GM08714 (cell line): ENCODE data around the gene FHOD3.

Experiments used
- H3K4me3 ChIP-seq: fragments of 200-500 bp; sonication (Bioruptor generic); 2 replicates; pipeline ENCODE4 v1.5.1; 2014; ENCODE audit warnings: mild to moderate bottlenecking, low read length, inconsistent platforms
- ZNF274 ChIP-seq: IDR thresholded peaks from 2 replicates; pipeline ENCODE4 v1.6.1; 2012; ENCODE audit warnings: mild to moderate bottlenecking, low read depth, low read length

The FHOD3 gene

GRCh38 chr18:36728345-36728744, 430.8 kb downstream of the FHOD3 start:
- no peak overlapping the region for H3K4me3 ChIP-seq
- TF ChIP-seq ZNF274 = no peak

- H3K4me3 ChIP-seq = no peak overlapping the region
- no peak for TF ChIP-seq ZNF274
These were observed 431.7 kb downstream of the FHOD3 start for GRCh38 chr18:36729197-36729596.

- H3K4me3 ChIP-seq = no peak overlapping the region
These were observed 434.8 kb downstream of the FHOD3 start for GRCh38 chr18:36732264-36732663.

GRCh38 chr18:36733150-36733549, 435.6 kb downstream of the FHOD3 start:
- no peak for TF ChIP-seq ZNF274
- H3K4me3 ChIP-seq = no peak overlapping the region

More at GRCh38 chr18:36732264-36732663, 434.8 kb downstream of the FHOD3 start:
- TF ChIP-seq ZNF274 = no peak

DNA sequence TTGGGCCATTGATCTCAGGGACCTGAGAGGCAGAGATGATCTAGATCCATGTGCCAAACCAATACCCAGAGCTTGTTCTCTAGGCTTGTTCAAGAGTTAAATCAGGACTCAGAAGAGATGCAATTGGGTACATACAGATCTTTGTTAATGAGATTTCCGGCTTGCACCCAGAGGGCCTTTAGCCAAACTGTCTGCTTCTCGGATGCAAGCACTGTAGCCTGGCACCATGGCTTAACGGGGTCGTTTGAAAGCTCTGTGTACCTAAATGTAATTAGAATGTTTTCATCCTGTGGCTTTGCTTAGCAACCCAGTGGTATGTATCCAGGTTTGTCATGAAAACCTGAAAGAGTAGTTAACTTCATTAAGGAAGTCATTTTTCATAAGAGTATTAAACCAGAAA, 437.1 kb downstream of the FHOD3 start:
- H3K4me3 ChIP-seq = no peak overlapping the region
- no peak for TF ChIP-seq ZNF274

- TF ChIP-seq ZNF274 = no peak
- H3K4me3 ChIP-seq = no peak overlapping the region
These were observed 437.6 kb downstream of the FHOD3 start for GRCh38 chr18:36735130-36735529.

DNA sequence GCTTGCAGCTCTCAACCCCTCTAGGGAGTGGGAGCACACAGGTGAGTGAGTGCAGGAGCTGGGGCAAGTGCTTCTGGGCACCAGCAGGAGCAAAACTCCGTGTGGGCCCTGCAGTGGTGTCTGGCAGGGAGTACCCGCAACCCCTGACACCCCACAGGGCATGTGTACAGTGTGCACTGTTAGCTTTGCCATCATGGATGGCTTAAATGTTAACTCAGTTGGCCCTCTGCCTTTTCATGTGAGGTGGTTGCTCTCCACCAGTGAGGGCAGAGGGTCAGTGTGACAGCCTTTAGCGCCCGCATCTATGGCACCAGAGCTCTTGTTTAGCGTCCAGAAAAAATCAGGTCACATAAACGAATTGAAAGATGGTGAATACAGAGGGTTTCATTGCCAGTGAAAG, 438.6 kb downstream of the FHOD3 start:
- H3K4me3 ChIP-seq = no peak overlapping the region
- TF ChIP-seq ZNF274 = no peak

DNA sequence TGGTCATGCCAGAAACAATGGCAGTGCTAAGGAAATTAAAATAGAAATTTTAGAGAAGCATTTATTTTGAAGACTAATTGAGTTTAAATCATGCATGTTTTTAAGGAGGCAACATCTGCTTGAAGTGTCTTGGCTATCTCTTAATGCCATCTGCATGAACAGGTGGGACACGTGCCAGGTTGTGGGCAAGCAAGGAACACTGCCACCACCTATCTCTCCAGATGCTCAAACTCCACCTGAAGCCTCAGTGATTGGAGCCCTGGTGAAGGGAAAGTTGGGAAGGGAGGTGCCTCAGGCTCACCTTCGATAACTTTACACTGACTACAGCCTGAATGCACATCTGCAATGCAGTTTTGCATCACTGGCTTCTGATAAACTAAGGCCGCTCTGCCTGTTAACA, 439.8 kb downstream of the FHOD3 start:
- no peak for TF ChIP-seq ZNF274
- no peak overlapping the region for H3K4me3 ChIP-seq

DNA sequence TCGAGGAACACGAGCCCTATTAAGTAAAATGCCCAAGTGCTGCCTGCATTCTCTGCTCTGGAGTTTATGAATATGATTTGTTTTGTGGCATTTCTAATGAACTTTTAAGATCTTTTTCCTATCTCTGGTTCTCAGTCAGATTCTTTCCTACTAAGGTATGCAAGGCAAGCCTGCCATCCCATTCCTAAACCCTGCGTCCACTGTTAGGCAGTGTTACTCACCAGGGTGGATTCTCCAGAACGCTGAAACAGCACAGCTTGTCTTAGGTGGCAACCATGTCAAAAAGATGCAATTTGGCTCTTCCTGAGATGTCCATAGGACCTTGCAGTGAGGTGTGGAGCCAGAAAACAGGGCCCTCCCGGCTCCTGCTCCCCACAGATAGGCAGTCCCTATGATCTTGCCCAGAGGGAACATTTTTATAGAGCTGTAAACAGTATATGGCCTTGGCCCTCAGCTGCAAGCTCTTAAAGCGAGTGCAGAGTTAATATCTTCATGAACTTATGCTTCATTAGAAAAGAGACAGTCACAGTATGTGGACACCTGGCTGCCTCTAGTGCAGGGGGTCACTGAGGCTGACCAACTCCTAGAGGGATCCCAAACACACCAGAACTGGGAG, 446.9 kb downstream of the FHOD3 start:
- TF ChIP-seq ZNF274 = no peak
- H3K4me3 ChIP-seq = no peak overlapping the region

DNA sequence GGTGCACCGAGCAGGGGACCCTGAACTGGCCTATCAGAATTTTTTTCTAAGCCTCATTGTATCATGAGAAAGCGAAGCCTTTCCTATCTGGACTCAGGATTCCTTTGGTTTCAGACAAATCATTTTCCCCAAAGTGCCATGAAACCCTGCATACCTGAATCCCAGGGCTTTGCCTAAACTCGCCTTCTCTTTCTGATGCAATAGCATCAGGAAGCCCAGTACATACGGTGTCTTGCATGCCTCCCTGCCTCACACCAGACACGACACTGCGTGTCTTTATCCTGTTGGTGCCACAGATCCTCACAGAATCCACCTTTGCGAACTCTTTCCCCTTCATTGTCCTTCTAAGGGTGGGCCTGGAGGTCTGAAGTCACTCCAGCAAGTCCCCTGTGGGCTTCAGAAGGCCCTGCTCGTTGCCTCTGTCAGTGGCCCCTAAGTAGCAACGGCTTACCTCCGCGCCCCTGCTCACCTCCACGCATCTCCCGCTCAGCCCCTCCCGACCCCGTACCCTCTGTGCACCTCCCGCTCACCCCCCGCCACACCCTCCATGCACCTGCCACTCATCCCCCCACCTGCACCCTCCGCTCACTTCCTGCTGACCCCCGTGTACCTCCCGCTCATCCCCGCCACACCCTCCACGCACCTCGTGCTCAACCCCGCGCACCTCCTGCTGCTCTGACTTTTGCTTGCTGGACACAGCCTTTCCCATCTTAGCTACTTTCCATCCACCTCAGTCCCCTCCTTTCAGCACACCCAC, 447.9 kb downstream of the FHOD3 start:
- no peak for TF ChIP-seq ZNF274

DNA sequence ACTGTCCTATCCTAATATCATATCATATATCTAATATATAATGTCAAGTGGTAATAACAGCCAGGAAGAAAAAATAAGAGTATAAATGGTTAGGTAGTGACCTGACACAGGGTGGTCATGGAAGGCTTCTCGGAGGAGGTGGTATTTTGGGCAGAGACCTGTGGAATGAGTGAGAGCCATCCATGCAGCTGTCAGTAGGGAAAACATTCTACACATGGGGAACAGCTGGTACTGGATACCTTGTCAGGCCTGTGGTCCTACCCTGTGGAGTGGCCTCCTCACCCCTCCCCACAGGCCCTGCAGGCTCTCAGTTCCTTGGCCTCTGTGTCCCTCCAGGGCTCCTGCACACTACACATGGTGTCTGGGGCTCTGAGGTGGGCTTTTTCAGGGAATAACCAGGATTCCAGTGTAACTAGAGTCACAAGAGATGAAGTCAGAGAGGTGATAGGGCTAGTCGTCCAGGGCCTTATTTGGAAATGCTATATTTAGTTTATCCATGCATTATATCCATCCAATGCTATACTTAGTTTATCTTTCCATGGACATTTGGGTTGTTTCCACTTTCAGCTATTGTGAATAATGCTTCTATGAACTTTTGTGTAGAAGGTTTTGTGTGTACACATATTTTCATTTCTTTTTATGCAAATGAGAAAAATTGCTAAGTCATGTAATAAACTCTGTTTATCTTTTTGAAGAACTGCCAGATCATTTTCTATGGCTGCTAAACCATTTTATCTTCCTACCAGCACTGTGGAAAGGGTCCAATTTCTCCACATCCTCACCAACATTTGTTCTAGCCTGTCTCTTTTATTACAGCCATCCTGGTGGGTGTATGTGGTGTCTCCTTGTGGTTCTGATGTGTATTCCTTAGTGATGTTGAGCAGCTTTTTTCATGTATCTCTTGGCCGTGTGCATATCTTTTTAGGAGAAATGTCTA, 455.7 kb downstream of the FHOD3 start:
- no peak for TF ChIP-seq ZNF274
- H3K4me3 ChIP-seq = no peak overlapping the region

More for the DNA sequence above, 447.9 kb downstream of the FHOD3 start:
- H3K4me3 ChIP-seq = no peak overlapping the region

GRCh38 chr18:36756242-36756641, 458.7 kb downstream of the FHOD3 start:
- TF ChIP-seq ZNF274 = no peak
- no peak overlapping the region for H3K4me3 ChIP-seq

- no peak for TF ChIP-seq ZNF274
- H3K4me3 ChIP-seq = no peak overlapping the region
These were observed 459.6 kb downstream of the FHOD3 start for GRCh38 chr18:36757081-36757480.

- H3K4me3 ChIP-seq = no peak overlapping the region
- no peak for TF ChIP-seq ZNF274
These were observed 460.5 kb downstream of the FHOD3 start for GRCh38 chr18:36757991-36758390.

DNA sequence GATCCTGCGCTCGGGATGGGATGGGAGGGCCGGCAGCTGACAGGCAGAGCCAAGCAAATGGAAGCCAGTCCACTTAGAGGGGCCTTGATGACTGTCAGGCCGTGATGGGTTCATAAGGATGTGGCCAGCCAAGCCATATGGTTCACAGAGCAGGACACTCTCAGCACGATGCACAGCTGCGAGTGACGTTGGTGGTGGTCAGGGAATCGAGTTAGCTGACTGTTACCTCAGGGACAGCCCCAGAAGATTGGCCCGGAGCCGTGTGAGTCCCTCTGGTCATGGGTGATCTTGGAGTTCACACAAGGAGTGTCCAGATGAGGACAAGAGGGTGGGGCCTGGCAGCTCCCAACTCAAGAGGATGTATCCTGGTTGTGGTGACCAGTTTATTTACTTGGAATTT, 461.1 kb downstream of the FHOD3 start:
- no peak overlapping the region for H3K4me3 ChIP-seq
- no peak for TF ChIP-seq ZNF274
